ENCODE data around the gene FMR1. TPM values are rescaled to one million over a fixed set of nuclear protein-coding genes. Genes with fewer than 3 reads are reported as not detected.

FMR1 gene
- total RNA-seq, 1 donor from 2014 or later = 51.2 TPM

DNA sequence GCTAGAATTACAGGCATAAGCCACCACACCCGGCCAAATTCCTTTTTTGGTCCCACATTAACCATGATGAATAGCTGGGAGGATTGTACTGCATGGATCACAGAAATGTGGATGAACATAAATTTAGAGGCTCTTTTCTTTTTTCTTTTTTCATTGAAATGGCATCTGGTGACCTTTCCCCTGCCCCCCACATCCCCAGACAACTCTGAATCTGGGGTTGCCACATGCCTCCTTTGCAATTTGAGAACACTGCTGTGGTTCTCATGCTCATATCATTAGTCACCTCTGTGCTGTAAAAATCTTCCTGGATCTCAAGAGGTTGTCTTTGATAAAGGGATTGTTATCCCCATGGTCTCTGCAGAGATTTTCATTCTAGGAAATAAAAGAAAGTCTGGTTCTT, 46.6 kb downstream of the FMR1 start:
- H3K27ac ChIP-seq = no peak overlapping the region
- TF ChIP-seq, protein P1, sequence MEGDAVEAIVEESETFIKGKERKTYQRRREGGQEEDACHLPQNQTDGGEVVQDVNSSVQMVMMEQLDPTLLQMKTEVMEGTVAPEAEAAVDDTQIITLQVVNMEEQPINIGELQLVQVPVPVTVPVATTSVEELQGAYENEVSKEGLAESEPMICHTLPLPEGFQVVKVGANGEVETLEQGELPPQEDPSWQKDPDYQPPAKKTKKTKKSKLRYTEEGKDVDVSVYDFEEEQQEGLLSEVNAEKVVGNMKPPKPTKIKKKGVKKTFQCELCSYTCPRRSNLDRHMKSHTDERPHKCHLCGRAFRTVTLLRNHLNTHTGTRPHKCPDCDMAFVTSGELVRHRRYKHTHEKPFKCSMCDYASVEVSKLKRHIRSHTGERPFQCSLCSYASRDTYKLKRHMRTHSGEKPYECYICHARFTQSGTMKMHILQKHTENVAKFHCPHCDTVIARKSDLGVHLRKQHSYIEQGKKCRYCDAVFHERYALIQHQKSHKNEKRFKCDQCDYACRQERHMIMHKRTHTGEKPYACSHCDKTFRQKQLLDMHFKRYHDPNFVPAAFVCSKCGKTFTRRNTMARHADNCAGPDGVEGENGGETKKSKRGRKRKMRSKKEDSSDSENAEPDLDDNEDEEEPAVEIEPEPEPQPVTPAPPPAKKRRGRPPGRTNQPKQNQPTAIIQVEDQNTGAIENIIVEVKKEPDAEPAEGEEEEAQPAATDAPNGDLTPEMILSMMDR (IDR thresholded peaks at IDR 0.05) = no peak
- no peak for DNase-seq
- no peak overlapping the region for H3K4me3 ChIP-seq
- intact Hi-C loops (cut with DNase I) = no loop called here
- no peak for ATAC-seq
- no peaks in the 10 kb centered on the region for H3K27me3 ChIP-seq
- no peaks in the 10 kb centered on the region for H3K4me1 ChIP-seq
- H3K9me3 ChIP-seq = no peaks in the 10 kb centered on the region
- no peaks in the 10 kb centered on the region for H3K36me3 ChIP-seq

GRCh38 chrX:147960722-147961121, 49.0 kb downstream of the FMR1 start:
- H3K4me1 ChIP-seq = no peaks in the 10 kb centered on the region
- ATAC-seq (no peak), DNase-seq (no peak)
- no peaks in the 10 kb centered on the region for H3K27me3 ChIP-seq
- H3K4me3 ChIP-seq = no peak overlapping the region
- no peaks in the 10 kb centered on the region for H3K9me3 ChIP-seq
- TF ChIP-seq, protein P1 (IDR thresholded peaks at IDR 0.05) = no peak
- no peak overlapping the region for H3K27ac ChIP-seq
- no peaks in the 10 kb centered on the region for H3K36me3 ChIP-seq
- intact Hi-C loops (cut with DNase I) = no loop called here

- DNase-seq = no peak
- ATAC-seq = no peak
- Histone ChIP-seq H3K4me3 (no peak overlapping the region), H3K4me1 (no peaks in the 10 kb centered on the region), H3K27ac (no peak overlapping the region), H3K36me3 (no peaks in the 10 kb centered on the region), H3K27me3 (no peaks in the 10 kb centered on the region), H3K9me3 (no peaks in the 10 kb centered on the region)
- intact Hi-C loops (cut with DNase I) = no loop called here
- TF ChIP-seq, protein P1 (IDR thresholded peaks at IDR 0.05) = no peak
Observed at GRCh38 chrX:147962476-147962875, 50.8 kb downstream of the FMR1 start.

GRCh38 chrX:147978931-147979330, 67.2 kb downstream of the FMR1 start:
- H3K36me3 ChIP-seq = no peaks in the 10 kb centered on the region
- DNase-seq (no peak), ATAC-seq (no peak)
- H3K4me3 ChIP-seq = no peak overlapping the region
- no peaks in the 10 kb centered on the region for H3K9me3 ChIP-seq
- intact Hi-C loops (cut with DNase I) = no loop called here
- no peak overlapping the region for H3K27ac ChIP-seq
- no peaks in the 10 kb centered on the region for H3K27me3 ChIP-seq
- no peaks in the 10 kb centered on the region for H3K4me1 ChIP-seq
- TF ChIP-seq, protein P1 (IDR thresholded peaks at IDR 0.05) = no peak

DNA sequence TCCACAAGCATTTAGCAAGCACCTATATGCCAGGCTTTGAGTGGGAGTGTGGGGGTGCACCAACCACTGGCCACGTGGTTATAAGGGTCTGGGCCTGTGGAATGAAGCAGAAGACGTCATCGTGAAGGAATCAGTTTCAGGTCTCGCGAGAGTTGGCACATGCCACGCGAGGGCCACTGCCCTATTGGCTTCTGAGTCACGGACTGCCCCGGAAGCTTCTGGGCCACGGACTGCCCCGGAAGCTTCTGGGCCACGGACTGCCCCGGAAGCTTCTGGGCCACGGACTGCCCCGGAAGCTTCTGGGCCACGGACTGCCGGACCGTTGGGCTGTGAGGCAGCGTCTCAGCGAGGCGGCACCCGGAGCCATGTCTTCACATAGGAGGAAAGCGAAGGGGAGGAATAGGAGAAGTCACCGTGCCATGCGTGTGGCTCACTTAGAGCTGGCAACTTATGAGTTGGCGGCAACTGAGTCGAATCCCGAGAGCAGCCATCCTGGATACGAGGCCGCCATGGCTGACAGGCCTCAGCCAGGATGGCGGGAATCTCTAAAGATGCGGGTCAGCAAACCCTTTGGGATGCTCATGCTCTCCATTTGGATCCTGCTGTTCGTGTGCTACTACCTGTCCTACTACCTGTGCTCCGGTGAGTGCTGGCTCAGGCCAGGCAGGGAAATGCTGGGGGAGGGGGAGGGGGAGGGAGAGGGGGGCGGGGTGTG, 69.5 kb downstream of the FMR1 start, which contains the start of gene FMR1NB:
Gene FMR1NB (plus strand): TSS at position 300 of the 715 bp plus-strand sequence. CDS start 66 bp downstream, at position 366.
- TF ChIP-seq, protein P1 (IDR thresholded peaks at IDR 0.05) = no peak
- H3K4me3 ChIP-seq = no peak within 1 kb of the TSS
- no peak for ATAC-seq
- no peaks in the 10 kb centered on the region for H3K27me3 ChIP-seq
- H3K27ac ChIP-seq = no peak within 1 kb of the TSS
- H3K4me1 ChIP-seq = no peaks in the 10 kb centered on the region
- H3K9me3 ChIP-seq = no peaks in the 10 kb centered on the region
- intact Hi-C loops (cut with DNase I) = no loop called here
- DNase-seq = no peak
- H3K36me3 ChIP-seq = no peaks in the 10 kb centered on the region

Other genes starting within 250 kb of the FMR1 start
- not detected for gene FMR1NB, start 69.4 kb downstream of the FMR1 start, total RNA-seq